ENCODE results near the gene OSBPL2.

DNA sequence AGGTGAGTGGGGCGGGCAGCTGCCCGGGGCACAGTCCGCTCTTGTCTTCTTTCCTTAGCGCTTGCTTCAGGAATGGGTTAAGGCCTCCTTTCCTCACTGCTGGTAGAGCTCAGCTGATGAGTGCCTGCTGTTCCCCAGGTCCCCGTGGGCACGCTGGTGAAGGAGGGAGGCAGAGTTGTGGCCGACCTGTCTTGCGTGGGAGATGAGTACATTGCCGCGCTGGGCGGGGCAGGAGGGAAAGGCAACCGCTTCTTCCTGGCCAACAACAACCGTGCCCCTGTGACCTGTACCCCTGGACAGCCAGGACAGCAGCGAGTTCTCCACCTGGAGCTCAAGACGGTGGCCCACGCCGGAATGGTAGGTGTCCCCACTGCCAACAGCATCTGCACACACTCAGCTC is 39.8 kb upstream of the OSBPL2 start:
- TF ChIP-seq, protein P1, sequence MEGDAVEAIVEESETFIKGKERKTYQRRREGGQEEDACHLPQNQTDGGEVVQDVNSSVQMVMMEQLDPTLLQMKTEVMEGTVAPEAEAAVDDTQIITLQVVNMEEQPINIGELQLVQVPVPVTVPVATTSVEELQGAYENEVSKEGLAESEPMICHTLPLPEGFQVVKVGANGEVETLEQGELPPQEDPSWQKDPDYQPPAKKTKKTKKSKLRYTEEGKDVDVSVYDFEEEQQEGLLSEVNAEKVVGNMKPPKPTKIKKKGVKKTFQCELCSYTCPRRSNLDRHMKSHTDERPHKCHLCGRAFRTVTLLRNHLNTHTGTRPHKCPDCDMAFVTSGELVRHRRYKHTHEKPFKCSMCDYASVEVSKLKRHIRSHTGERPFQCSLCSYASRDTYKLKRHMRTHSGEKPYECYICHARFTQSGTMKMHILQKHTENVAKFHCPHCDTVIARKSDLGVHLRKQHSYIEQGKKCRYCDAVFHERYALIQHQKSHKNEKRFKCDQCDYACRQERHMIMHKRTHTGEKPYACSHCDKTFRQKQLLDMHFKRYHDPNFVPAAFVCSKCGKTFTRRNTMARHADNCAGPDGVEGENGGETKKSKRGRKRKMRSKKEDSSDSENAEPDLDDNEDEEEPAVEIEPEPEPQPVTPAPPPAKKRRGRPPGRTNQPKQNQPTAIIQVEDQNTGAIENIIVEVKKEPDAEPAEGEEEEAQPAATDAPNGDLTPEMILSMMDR (conservative IDR thresholded peaks at IDR 0.05; ENCODE audit: low read depth in 2 of 2) = no peak
- TF ChIP-seq STAT1 (IDR thresholded peaks at IDR 0.05; ENCODE audit: unreplicated experiment) = no peak
- no peak for TF ChIP-seq ZNF114 (CRISPR knock-in tag; IDR thresholded peaks at IDR 0.05)
- TF ChIP-seq CREB1 (CRISPR knock-in tag; IDR thresholded peaks at IDR 0.05; ENCODE audit: low read depth) = no peak
- no peak for TF ChIP-seq POLR2AphosphoS5 (IDR thresholded peaks at IDR 0.05; ENCODE audit: low read depth)
- TF ChIP-seq EZH2 (IDR thresholded peaks at IDR 0.05; ENCODE audit: low read depth, unreplicated experiment) = no peak
- no peak for TF ChIP-seq NANOG (IDR thresholded peaks at IDR 0.05; ENCODE audit: borderline replicate concordance)
- TF ChIP-seq, protein P2, sequence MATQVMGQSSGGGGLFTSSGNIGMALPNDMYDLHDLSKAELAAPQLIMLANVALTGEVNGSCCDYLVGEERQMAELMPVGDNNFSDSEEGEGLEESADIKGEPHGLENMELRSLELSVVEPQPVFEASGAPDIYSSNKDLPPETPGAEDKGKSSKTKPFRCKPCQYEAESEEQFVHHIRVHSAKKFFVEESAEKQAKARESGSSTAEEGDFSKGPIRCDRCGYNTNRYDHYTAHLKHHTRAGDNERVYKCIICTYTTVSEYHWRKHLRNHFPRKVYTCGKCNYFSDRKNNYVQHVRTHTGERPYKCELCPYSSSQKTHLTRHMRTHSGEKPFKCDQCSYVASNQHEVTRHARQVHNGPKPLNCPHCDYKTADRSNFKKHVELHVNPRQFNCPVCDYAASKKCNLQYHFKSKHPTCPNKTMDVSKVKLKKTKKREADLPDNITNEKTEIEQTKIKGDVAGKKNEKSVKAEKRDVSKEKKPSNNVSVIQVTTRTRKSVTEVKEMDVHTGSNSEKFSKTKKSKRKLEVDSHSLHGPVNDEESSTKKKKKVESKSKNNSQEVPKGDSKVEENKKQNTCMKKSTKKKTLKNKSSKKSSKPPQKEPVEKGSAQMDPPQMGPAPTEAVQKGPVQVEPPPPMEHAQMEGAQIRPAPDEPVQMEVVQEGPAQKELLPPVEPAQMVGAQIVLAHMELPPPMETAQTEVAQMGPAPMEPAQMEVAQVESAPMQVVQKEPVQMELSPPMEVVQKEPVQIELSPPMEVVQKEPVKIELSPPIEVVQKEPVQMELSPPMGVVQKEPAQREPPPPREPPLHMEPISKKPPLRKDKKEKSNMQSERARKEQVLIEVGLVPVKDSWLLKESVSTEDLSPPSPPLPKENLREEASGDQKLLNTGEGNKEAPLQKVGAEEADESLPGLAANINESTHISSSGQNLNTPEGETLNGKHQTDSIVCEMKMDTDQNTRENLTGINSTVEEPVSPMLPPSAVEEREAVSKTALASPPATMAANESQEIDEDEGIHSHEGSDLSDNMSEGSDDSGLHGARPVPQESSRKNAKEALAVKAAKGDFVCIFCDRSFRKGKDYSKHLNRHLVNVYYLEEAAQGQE (IDR thresholded peaks at IDR 0.05; ENCODE audit: unreplicated experiment) = no peak

Data from GM23338 (cell line).